ENCODE measurements around the gene SF3A2.
"Not testable (repeated sequence)": the region's sequence is repeated elsewhere in the genome, so short reads cannot be mapped to it uniquely, and the experiment has no call there.

Gene SF3A2

GRCh38 chr19:2277138-2277537, 40.5 kb downstream of the SF3A2 start:
- no peak for DNase-seq

GRCh38 chr19:2278459-2279158, 42.0 kb downstream of the SF3A2 start:
- no peak for DNase-seq

GRCh38 chr19:2280633-2281264, 44.1 kb downstream of the SF3A2 start:
- no peak for DNase-seq

- DNase-seq, result not testable (repeated sequence)
These were observed 44.8 kb downstream of the SF3A2 start for GRCh38 chr19:2281265-2282061.

- no peak for DNase-seq
These were observed 45.6 kb downstream of the SF3A2 start, which contains the start of gene PEAK3 for GRCh38 chr19:2282062-2282861. Gene PEAK3 (minus strand): TSS chr19:2282175. CDS start chr19:2280931, 1,244 bp downstream.

- no peak for DNase-seq
These were observed 46.2 kb downstream of the SF3A2 start for GRCh38 chr19:2282862-2283237.

- DNase-seq, result no peak
These were observed 47.3 kb downstream of the SF3A2 start for GRCh38 chr19:2283835-2284507.

- DNase-seq, result no peak
These were observed 49.9 kb downstream of the SF3A2 start for GRCh38 chr19:2286402-2287140.

- no peak for DNase-seq
These were observed 51.1 kb downstream of the SF3A2 start for GRCh38 chr19:2287585-2288337.

- no peak for DNase-seq
These were observed 51.8 kb downstream of the SF3A2 start for GRCh38 chr19:2288338-2288817.

GRCh38 chr19:2288818-2289713, 52.4 kb downstream of the SF3A2 start:
- DNase-seq, result no peak

GRCh38 chr19:2289714-2290435, 53.3 kb downstream of the SF3A2 start:
- DNase-seq, result peak; percentile 40

- DNase-seq, result no peak
These were observed 54.0 kb downstream of the SF3A2 start for GRCh38 chr19:2290441-2291184.

GRCh38 chr19:2291185-2291751, 54.6 kb downstream of the SF3A2 start:
- no peak for DNase-seq

GRCh38 chr19:2294687-2295335, 58.2 kb downstream of the SF3A2 start:
- no peak for DNase-seq

GRCh38 chr19:2296141-2296540, 59.5 kb downstream of the SF3A2 start:
- DNase-seq, result no peak
